OCI-LY7 (cell line): Measurements from ENCODE around the gene HAPLN3.

Source experiments
- CTCF ChIP-seq: fragments of 200-600 bp; sonication (generic); conservative IDR thresholded peaks from 2 replicates; pipeline ENCODE4 v1.5.1; 2014; ENCODE audit warnings: mild to moderate bottlenecking, antibody characterized with exemption, low read length, moderate library complexity, mixed read lengths
- EZH2phosphoT487 ChIP-seq: fragments of 200-600 bp; sonication (generic); IDR thresholded peaks from 2 replicates; pipeline ENCODE4 v1.6.1; 2018; ENCODE audit warnings: low read depth, borderline replicate concordance, mild to moderate bottlenecking, mixed run types, antibody characterized with exemption, low read length, moderate library complexity, mixed read lengths

GRCh38 chr15:88880944-88881740 lies 14.2 kb downstream of the HAPLN3 start:
- TF ChIP-seq CTCF (no peak), EZH2phosphoT487 (no peak)
